ENCODE measurements around the gene BSDC1. TPM values are rescaled to one million over a fixed set of nuclear protein-coding genes. Genes with fewer than 3 reads are reported as not detected.

The BSDC1 gene
- total RNA-seq, 1 donor from 2014 or later = 63.2 TPM

DNA sequence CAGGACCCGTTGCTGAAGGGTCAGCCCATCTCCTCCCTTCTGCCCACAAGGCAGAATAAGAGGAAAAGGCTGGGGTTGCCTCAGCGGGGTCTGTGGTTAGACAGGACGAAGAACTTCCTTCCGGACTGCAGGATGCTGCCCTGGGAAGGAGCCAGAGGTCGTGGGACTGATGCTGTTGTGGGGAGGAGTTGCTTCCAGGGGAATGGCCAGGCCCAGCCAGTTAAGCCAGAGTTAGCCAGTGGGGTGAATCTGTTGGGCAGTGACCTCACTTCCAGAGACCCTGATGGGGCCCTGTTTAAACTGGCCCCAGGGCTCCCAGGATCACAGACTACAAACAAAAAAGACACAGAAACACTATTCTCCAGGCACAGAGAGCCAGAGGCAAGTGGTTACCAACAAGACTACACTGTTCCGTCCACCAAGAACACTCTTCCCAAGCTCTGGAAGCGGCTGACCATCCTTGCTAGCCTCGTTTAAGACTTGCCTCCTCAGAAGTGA lies 45.0 kb downstream of the BSDC1 start:
- peak overlapping the region; percentile 95 for H3K27ac ChIP-seq
- TF ChIP-seq, protein P1, sequence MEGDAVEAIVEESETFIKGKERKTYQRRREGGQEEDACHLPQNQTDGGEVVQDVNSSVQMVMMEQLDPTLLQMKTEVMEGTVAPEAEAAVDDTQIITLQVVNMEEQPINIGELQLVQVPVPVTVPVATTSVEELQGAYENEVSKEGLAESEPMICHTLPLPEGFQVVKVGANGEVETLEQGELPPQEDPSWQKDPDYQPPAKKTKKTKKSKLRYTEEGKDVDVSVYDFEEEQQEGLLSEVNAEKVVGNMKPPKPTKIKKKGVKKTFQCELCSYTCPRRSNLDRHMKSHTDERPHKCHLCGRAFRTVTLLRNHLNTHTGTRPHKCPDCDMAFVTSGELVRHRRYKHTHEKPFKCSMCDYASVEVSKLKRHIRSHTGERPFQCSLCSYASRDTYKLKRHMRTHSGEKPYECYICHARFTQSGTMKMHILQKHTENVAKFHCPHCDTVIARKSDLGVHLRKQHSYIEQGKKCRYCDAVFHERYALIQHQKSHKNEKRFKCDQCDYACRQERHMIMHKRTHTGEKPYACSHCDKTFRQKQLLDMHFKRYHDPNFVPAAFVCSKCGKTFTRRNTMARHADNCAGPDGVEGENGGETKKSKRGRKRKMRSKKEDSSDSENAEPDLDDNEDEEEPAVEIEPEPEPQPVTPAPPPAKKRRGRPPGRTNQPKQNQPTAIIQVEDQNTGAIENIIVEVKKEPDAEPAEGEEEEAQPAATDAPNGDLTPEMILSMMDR (IDR thresholded peaks at IDR 0.05) = no peak
- H3K36me3 ChIP-seq = no peaks in the 10 kb centered on the region
- no peaks in the 10 kb centered on the region for H3K9me3 ChIP-seq
- DNase-seq (peak; percentile 70), ATAC-seq (no peak)
- no peak overlapping the region for H3K4me3 ChIP-seq
- intact Hi-C loops (cut with DNase I) = no loop called here
- peaks cover 57% of the 10 kb centered on the region for H3K4me1 ChIP-seq
- H3K27me3 ChIP-seq (ENCODE audit: low read depth) = no peaks in the 10 kb centered on the region

DNA sequence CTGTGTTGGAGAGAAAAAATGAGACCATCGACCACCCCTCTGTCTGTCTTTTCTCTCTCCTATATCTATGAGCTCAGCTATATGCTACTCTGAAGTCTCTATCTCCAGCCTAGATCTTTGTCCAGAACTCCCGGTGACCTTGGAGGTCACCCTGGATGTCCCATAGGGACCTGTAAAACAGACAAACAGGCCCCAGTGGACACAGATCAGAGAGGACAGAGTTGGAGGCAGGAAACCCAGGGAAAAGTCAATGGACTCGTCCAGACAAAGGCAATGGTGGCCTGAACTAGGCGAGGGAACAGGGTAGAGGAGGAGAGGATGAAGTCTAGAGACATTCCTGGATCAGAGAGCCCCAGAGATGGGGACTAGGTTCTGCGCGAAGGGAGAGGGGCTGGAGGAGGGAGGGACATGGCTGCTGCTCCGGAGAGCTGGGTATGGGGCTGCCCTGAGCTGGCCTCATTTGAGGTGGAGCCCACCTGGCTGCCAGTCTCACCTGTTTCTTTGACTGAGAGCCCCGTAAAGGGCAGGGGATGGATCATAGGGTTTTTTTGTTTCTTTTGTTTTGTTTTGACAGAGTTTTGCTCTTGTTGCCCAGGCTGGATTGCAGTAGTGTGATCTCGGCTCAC lies 47.6 kb downstream of the BSDC1 start:
- intact Hi-C loops (cut with DNase I) = no loop called here
- DNase-seq (no peak), ATAC-seq (no peak)
- H3K4me3 ChIP-seq = no peak overlapping the region
- H3K9me3 ChIP-seq = no peaks in the 10 kb centered on the region
- H3K27me3 ChIP-seq (ENCODE audit: low read depth) = no peaks in the 10 kb centered on the region
- TF ChIP-seq, protein P1 (IDR thresholded peaks at IDR 0.05) = no peak
- no peak overlapping the region for H3K27ac ChIP-seq
- no peaks in the 10 kb centered on the region for H3K36me3 ChIP-seq
- peaks cover 46% of the 10 kb centered on the region for H3K4me1 ChIP-seq

DNA sequence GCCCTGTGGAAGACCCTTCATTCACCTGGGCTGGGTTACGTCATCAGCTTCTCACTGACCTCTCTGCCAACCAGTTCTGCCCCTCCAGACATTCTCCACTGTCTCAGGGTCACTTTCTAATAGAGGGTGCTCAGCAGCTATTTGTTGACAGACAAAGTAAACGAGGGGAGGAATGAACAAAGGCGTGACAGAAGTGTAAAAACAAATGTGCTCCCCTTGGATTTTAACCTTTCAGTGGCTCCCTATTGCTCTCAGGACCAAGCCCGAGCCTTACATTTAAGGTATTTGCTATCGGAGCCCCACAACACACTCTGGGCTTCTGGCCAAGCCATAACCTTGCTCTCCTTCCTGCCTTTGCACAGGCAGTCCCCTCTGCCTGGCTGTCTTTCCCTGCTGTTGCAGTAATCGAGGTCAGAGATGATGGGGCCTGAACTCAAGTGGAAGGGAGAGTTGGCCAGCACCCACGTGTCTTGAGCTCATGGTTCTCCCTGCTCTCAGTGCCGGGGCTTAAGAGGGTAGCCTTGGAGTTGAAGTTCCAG lies 48.9 kb downstream of the BSDC1 start:
- Histone ChIP-seq H3K36me3 (no peaks in the 10 kb centered on the region), H3K27ac (no peak overlapping the region), H3K4me3 (no peak overlapping the region), H3K9me3 (no peaks in the 10 kb centered on the region), H3K27me3 (ENCODE audit: low read depth) (no peaks in the 10 kb centered on the region), H3K4me1 (peaks cover 43% of the 10 kb centered on the region)
- TF ChIP-seq, protein P1 (IDR thresholded peaks at IDR 0.05) = no peak
- no peak for DNase-seq
- peak; percentile 25 to 51 for ATAC-seq
- intact Hi-C loops (cut with DNase I) = no loop called here

DNA sequence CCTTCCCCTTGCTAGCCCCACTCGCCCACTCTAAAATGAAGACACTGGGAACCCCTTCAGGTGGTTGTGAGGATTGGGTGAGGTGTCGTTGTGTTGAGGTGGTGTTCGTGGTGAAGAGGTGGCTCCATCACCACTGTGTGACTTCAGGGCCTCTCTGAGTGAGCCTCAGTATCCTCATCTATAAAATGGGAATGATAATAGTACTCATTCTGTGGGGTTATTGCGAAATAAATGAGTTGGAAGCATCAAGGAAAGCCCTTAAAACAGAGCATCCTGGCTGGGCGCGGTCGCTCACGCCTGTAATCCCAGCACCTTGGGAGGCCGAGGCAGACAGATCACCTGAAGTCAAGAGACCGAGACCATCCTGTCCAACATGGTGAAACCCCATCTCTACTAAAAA lies 51.5 kb downstream of the BSDC1 start:
- ATAC-seq (no peak), DNase-seq (no peak)
- Histone ChIP-seq H3K36me3 (no peaks in the 10 kb centered on the region), H3K4me3 (no peak overlapping the region), H3K9me3 (no peaks in the 10 kb centered on the region), H3K27ac (no peak overlapping the region), H3K4me1 (peaks cover 46% of the 10 kb centered on the region), H3K27me3 (ENCODE audit: low read depth) (no peaks in the 10 kb centered on the region)
- TF ChIP-seq, protein P1 (IDR thresholded peaks at IDR 0.05) = no peak
- intact Hi-C loops (cut with DNase I) = no loop called here

DNA sequence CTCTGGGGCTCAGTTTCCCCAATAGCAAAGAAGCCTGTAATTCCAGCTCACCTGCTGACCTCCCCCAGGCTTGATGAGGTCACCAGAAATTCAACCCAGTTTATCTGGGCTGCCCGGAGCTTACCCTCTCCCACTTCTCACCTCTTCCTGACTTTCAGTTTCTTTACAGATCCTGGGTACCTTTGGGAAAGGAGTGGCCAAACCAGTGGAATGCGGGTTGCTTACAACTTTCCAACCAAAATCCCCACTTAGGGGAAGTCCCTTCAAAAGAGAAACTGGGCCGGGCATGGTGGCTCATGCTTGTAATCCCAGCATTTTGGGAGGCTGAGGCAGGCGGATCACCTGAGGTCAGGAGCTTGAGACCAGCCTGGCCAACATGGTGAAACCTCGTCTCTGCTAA lies 52.3 kb downstream of the BSDC1 start:
- no peak for DNase-seq
- TF ChIP-seq, protein P1 (IDR thresholded peaks at IDR 0.05) = no peak
- Histone ChIP-seq H3K27me3 (ENCODE audit: low read depth) (no peaks in the 10 kb centered on the region), H3K9me3 (no peaks in the 10 kb centered on the region), H3K4me1 (peaks cover 53% of the 10 kb centered on the region), H3K36me3 (no peaks in the 10 kb centered on the region), H3K27ac (peak overlapping the region; percentile 11), H3K4me3 (no peak overlapping the region)
- intact Hi-C loops (cut with DNase I) = no loop called here
- peak; percentile 8 to 42 for ATAC-seq
